Posterior vena cava (tissue), 2 donors: ENCODE data around the gene UHRF2. TPM values are rescaled to one million over a fixed set of nuclear protein-coding genes. Genes with fewer than 3 reads are reported as not detected.
"Not testable (repeated sequence)": the region's sequence is repeated elsewhere in the genome, so short reads cannot be mapped to it uniquely, and the experiment has no call there.

Experiments used
- DNase-seq: peaks from one replicate; pipeline ENCODE4 v3.0.0-alpha.2; 2020; ENCODE audit warnings: low spot score
- intact Hi-C, 2 donors: fragments of 100-400 bp; cut with DNase I; formaldehyde crosslinking; loops; one replicate each; pipeline versions ENCODE4 v1.14.1 to v1.14.2; 2022 to 2023
- total RNA-seq, 2 donors: library from RNA; stranded (reverse); fragmentation: NEBNext Ultra II Directional; extraction: Animal tissue kit (Norgen Biotek cat#: 25700); gene quantifications; one replicate each; pipeline ENCODE4 v1.2.1, GENCODE V29; 2021
- donor health status: DM: yes; HTN: yes; CAD: no.
- donor health status: DM: yes; HTN: yes; CAD: no.

UHRF2 gene
- total RNA-seq, 2 donors from 2014 or later = 36.2 to 41.0 TPM

DNA sequence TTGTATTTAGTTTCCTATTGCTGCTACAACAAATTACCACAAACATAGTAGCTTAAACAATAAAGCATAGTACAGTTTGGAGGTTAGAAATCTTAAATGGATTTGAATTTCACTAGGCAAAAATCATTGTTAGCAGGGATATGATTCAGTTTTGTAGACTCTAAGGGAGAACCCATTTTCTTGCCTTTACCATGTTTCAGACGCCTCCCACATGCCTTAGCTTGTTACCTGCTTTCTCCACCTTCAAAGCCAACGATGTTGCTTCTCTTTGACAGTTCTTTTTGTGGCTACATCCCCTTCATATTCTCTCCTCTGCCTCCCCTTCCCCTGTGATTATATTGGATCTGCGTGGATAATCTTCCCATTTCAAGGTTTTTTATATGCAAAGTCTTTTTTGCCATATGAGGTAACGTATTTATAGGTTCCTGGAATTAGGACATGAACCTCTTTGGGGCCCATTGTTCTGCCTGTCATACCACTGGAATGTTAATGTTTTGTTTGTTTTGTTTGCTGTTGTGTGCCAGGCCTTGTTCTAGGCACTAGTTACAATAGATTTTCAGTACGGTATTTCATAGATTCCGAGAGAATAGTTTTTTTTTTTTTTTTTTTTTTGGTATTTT lies 54.1 kb downstream of the UHRF2 start:
- intact Hi-C loops = no loop called here

DNA sequence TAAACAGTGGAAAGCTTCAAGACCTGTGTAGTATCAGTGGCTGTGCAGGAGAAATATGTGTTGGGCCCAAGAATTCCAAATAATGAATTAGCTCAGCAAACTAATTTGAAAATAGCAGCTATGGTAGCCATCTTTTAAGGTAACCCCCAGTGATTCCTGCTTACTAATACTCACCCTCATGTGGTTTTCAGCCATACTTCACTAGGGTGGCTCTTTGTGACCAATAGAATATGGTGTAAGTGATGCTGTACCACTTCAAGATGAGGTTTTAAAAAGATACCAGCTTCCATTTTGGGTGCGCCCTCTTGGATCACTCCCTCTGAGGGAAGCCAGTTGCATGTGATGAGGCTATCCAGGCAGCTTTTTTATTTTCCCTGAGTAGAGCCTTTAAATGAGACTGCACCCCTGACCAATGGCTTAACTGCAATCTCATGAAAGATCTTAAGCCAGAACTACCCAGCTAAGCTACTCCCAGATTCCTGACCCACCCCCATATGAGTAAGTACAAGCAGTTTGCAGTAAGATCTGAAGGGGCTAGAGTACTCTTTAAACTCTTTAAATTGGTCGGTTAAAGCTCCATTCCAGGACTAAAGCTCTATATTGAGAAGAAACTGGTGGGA lies 58.3 kb downstream of the UHRF2 start:
- intact Hi-C loops = no loop called here
- no peak for DNase-seq

More for the DNA sequence above, 54.1 kb downstream of the UHRF2 start:
- no peak for DNase-seq

DNA sequence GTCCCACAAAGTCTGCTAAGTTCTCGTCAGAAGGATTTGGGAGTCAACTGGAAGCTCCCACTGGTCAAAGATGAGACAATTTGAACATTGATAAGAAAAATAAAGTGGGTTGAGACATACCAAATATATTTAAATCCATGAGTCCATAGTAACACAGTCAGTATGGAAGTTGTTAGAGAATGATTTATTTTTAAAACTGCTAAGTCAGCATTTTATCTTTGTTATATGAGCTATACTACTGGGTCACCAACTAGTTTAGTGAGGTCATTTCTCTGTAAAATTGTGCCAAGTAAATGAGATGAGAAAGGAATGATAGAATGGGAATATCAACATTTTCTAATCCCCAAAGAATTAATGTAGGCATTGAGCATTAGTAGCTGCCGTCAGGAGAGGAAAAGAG lies 60.2 kb downstream of the UHRF2 start:
- no peak for DNase-seq
- intact Hi-C loops = no loop called here

DNA sequence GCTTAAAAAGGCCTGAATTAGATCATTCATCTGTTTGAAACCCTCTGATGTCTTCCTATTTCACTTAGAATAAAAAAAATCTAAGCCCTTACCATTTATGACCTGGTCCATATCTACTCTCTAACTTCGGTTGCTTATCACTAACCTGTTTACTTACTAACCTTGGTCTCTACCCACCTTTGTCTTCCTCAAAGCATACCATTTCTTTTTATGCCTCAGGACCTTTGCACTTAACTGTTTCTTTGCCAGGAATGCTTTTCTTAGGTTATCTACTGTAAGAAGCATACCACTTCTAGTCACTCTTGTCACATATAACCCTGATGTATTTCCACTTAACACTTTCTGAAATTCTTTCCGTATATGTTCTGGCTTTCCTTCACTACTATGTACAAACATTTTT lies 67.0 kb downstream of the UHRF2 start:
- intact Hi-C loops = no loop called here
- no peak for DNase-seq

- intact Hi-C loops = no loop called here
- no peak for DNase-seq
Measured at GRCh38 chr9:6484210-6484609, 71.2 kb downstream of the UHRF2 start.

- intact Hi-C loops = no loop called here
- DNase-seq = no peak
Measured at GRCh38 chr9:6488395-6488794, 75.4 kb downstream of the UHRF2 start.

DNA sequence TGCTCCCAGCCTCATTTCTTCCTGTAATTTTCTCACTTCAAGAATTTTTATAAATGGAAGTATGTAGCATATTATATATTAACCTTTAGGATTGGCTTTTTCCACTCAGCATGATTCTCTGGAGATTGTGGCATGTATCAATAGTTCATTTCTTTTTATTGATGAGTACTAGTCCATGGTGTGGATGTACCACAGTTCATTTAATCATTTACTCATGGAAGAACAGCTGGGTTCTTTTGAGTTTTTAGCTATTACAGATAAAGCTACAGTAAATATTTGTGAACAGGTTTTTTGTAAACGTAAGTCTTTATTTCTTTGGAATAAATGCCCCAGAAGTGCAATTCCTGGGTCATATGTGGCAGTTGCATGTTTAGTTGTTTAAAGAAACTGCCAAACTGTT lies 76.1 kb downstream of the UHRF2 start:
- intact Hi-C loops = no loop called here

GRCh38 chr9:6490863-6491262 lies 77.9 kb downstream of the UHRF2 start:
- DNase-seq = no peak
- intact Hi-C loops = no loop called here

More for the DNA sequence above, 76.1 kb downstream of the UHRF2 start:
- DNase-seq = no peak

GRCh38 chr9:6495466-6495865 lies 82.5 kb downstream of the UHRF2 start:
- DNase-seq = no peak
- intact Hi-C loops = no loop called here

DNA sequence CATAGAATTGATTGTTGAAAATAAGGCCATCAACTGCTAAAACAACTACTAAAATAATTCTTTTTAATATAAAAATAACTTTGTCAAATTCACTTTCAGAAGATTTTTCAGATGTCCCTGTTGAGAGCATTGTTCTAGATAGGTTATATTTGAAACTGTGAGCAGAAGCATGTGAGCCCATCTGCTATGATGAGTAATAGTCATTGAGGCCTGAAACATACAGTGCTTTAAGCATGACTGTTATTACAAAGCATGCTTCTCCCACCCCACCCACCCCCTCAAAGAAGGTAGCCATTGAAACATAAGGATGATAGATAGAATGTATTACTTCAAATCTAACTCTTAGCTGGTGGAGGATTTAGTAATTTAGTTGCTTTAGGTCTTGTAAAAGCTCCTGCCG lies 86.0 kb downstream of the UHRF2 start:
- intact Hi-C loops = no loop called here
- DNase-seq = no peak

GRCh38 chr9:6501526-6502210 lies 88.7 kb downstream of the UHRF2 start:
- intact Hi-C loops = loop anchor here in 1 of 2 donors (5.0 kb wide), 1 partner anchor 666 kb away; no protein-coding TSS in a partner anchor
- DNase-seq = no peak

- no peak for DNase-seq
- intact Hi-C loops = loop anchor here in 1 of 2 donors (5.0 kb wide), 1 partner anchor 665 kb away; no protein-coding TSS in a partner anchor
Measured at GRCh38 chr9:6502399-6502798, 89.4 kb downstream of the UHRF2 start.

DNA sequence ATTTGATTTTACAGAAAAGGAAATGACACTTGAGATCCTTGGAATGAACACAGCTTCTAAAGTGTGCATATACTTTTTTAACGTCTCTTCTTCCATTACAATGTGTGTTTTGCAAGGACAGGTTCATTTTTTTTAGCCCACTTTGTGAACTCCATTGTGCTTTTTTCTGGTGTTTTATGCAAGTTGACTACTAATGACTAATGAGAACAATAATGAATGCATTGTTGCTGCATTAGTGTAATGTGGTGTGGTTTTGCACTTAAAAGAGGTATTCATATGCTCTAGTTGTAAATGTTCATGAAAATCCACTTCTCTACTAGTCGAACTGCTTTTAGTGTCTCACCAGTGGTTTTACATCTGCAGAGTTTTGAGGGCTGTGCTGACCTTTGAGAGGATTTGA lies 93.6 kb downstream of the UHRF2 start:
- intact Hi-C loops = no loop called here
- no peak for DNase-seq

DNA sequence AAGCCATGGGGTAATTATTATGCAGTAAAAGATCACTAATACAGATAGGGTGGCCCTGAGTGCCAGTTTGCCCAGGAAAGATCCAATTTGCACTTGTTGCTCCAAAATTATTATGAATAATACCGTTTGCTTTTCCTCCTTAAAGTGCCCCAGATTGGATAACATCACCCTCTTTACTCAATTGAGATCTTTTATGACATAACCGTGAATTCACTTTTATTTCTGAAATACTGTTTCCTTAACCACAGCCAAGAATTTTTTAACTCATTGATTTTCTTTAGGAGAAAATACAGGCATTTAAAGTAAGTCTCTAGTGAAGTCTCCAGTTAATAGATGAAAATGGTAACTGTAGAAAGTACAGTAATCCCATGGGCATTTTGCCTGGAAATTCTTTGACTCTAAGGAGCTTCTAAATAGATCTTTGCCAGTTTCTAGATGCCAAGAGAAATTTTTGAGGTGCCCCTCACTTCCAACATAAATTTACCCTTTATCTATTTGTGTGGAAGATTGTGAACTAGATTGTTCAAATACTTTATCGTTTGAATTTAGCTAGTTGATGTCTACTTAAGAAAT lies 99.2 kb downstream of the UHRF2 start:
- intact Hi-C loops = loop anchor here in 1 of 2 donors (5.0 kb wide), 1 partner anchor 60 kb away; no protein-coding TSS in a partner anchor
- DNase-seq = no peak

- no peak for DNase-seq
- intact Hi-C loops = no loop called here
Measured at GRCh38 chr9:6522263-6522662, 109.3 kb downstream of the UHRF2 start.

- intact Hi-C loops = no loop called here
- no peak for DNase-seq
Measured at GRCh38 chr9:6525326-6526045, 112.5 kb downstream of the UHRF2 start.

DNA sequence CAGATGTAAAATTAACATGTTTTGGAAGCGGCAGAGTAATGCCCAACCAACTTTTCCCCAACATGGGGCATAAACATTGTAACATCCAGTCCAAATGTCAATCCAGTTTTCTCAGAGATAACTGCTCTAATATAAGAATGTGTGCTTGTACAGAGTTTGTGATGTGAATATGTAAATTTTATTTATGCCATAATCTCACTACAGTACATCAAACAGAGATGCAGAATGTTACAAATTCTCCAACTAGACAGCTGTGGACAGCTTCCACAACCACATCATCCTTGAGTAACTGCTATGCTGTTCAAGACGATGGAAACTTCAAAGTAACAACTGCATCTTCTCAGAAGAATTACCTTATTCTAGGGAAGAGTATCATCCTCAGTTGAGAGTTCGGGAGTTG lies 122.6 kb downstream of the UHRF2 start:
- intact Hi-C loops = no loop called here
- no peak for DNase-seq

DNA sequence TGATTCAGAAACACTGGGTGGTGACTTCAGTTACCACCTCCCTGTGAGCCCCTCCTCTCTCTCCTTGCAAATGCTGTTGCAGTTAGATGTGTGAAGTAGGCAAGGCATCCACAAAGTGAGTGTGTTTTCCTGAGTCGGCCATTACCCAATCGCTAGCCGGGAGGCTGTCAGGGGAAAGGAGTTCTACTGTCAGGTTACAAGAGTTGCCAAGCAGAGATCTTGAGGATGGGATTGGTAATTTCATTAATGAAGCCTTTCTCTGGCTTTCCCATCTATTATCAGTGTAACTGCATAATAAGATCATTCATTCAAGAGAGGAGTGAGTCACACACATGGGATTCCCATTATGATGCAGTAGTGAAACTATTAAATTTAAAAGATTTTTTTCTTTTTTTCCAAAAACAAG lies 125.7 kb downstream of the UHRF2 start:
- intact Hi-C loops = no loop called here
- no peak for DNase-seq

DNA sequence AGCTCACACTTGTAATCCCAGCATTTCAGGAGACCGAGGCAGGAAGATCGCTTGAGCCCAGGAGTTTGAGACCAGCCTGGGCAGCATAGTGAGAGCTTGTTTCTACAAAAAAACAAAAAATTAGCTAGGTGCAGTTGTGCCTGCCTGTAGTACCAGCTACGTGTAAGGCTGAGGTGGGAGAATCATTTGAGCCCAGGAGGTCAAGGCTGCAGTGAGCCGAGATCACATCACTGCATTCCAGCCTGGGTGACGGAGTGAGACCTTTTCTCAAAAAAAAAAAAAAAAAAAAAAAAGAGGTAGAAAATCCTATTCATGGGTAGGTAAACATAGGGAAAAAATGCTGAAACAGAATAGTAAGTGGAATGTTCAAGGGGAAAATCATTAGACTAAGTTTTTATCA lies 129.6 kb downstream of the UHRF2 start:
- DNase-seq = not testable (repeated sequence)
- intact Hi-C loops = loop anchor here in 1 of 2 donors (5.0 kb wide), 1 partner anchor 605 kb away; no protein-coding TSS in a partner anchor
